Upper lobe of right lung (tissue), 1 donor: Measurements from ENCODE around the gene TRABD2A. TPM values are rescaled to one million over a fixed set of nuclear protein-coding genes. Genes with fewer than 3 reads are reported as not detected.

Source experiments
- ATAC-seq: fragments of 200-7000 bp; cut with Tn5 transposase; one replicate; pipeline ENCODE4 v1.9.1; 2020; ENCODE audit warnings: mild to moderate bottlenecking, moderate library complexity
- DNase-seq: peaks from one replicate; pipeline ENCODE4 v3.0.0-alpha.2; 2020
- H3K27ac ChIP-seq: fragments of 200-600 bp; one replicate; pipeline ENCODE4 v1.8.0; 2022
- H3K27me3 ChIP-seq: fragments of 200-600 bp; one replicate; pipeline ENCODE4 v1.8.0; 2022; ENCODE audit warnings: mild to moderate bottlenecking
- H3K36me3 ChIP-seq: fragments of 200-600 bp; one replicate; pipeline ENCODE4 v1.8.0; 2022
- H3K4me1 ChIP-seq: fragments of 200-600 bp; one replicate; pipeline ENCODE4 v1.8.0; 2022
- H3K4me3 ChIP-seq: fragments of 200-600 bp; one replicate; pipeline ENCODE4 v1.8.0; 2022; ENCODE audit warnings: mild to moderate bottlenecking
- H3K9me3 ChIP-seq: fragments of 200-600 bp; one replicate; pipeline ENCODE4 v1.8.0; 2022
- CTCF ChIP-seq: fragments of 200-600 bp; IDR thresholded peaks from one replicate; pipeline ENCODE4 v1.8.0; 2022; ENCODE audit warnings: antibody characterized with exemption
- intact Hi-C: fragments of 100-400 bp; cut with DNase I; formaldehyde crosslinking; loops from one replicate; pipeline ENCODE4 v1.11.0; 2022
- total RNA-seq: library from RNA; stranded (reverse); fragmentation: NEBNext Ultra II Directional; extraction: Animal tissue kit (Norgen Biotek cat#: 25700); gene quantifications from one replicate; pipeline ENCODE4 v1.2.1, GENCODE V29; 2021
- donor health status: DM: no; HTN: yes; CAD: no; lungs with severe emphysema.

TRABD2A gene
- total RNA-seq, 1 donor from 2014 or later, result 6.5 TPM

GRCh38 chr2:84805250-84805958 lies 75.5 kb downstream of the TRABD2A start:
- H3K4me1 ChIP-seq, result peaks cover 5% of the 10 kb centered on the region
- DNase-seq, result no peak
- H3K36me3 ChIP-seq, result no peaks in the 10 kb centered on the region
- H3K27ac ChIP-seq, result no peak overlapping the region
- no peaks in the 10 kb centered on the region for H3K27me3 ChIP-seq
- no peak for ATAC-seq
- no peak overlapping the region for H3K4me3 ChIP-seq
- no peak for TF ChIP-seq CTCF
- H3K9me3 ChIP-seq, result no peaks in the 10 kb centered on the region
- intact Hi-C loops, result no loop called here

- TF ChIP-seq CTCF, result no peak
- no peaks in the 10 kb centered on the region for H3K9me3 ChIP-seq
- H3K27me3 ChIP-seq, result no peaks in the 10 kb centered on the region
- ATAC-seq, result no peak
- no peak overlapping the region for H3K4me3 ChIP-seq
- intact Hi-C loops, result no loop called here
- no peak overlapping the region for H3K27ac ChIP-seq
- DNase-seq, result no peak
- H3K36me3 ChIP-seq, result no peaks in the 10 kb centered on the region
- H3K4me1 ChIP-seq, result no peaks in the 10 kb centered on the region
Observed at GRCh38 chr2:84801811-84802210, 79.1 kb downstream of the TRABD2A start.

GRCh38 chr2:84800194-84800805 lies 80.6 kb downstream of the TRABD2A start:
- no peak for DNase-seq
- intact Hi-C loops, result no loop called here
- no peak for ATAC-seq
- Histone ChIP-seq H3K4me3 (no peak overlapping the region), H3K9me3 (no peaks in the 10 kb centered on the region), H3K4me1 (no peaks in the 10 kb centered on the region), H3K27me3 (no peaks in the 10 kb centered on the region), H3K36me3 (no peaks in the 10 kb centered on the region), H3K27ac (no peak overlapping the region)
- TF ChIP-seq CTCF, result no peak

GRCh38 chr2:84799772-84800171 lies 81.1 kb downstream of the TRABD2A start:
- H3K27ac ChIP-seq, result no peak overlapping the region
- no peaks in the 10 kb centered on the region for H3K9me3 ChIP-seq
- no peaks in the 10 kb centered on the region for H3K27me3 ChIP-seq
- TF ChIP-seq CTCF, result no peak
- no peaks in the 10 kb centered on the region for H3K4me1 ChIP-seq
- no peaks in the 10 kb centered on the region for H3K36me3 ChIP-seq
- intact Hi-C loops, result no loop called here
- H3K4me3 ChIP-seq, result no peak overlapping the region
- ATAC-seq, result no peak
- DNase-seq, result no peak

- no peaks in the 10 kb centered on the region for H3K9me3 ChIP-seq
- intact Hi-C loops, result no loop called here
- no peak for TF ChIP-seq CTCF
Observed at GRCh38 chr2:84797271-84797670, 83.6 kb downstream of the TRABD2A start.

More at GRCh38 chr2:84797271-84797670, 83.6 kb downstream of the TRABD2A start:
- H3K4me3 ChIP-seq, result no peak overlapping the region
- H3K27ac ChIP-seq, result no peak overlapping the region
- no peaks in the 10 kb centered on the region for H3K27me3 ChIP-seq
- DNase-seq (no peak), ATAC-seq (no peak)
- H3K36me3 ChIP-seq, result no peaks in the 10 kb centered on the region
- H3K4me1 ChIP-seq, result no peaks in the 10 kb centered on the region
